Left lung (tissue), 10 donors: ENCODE results near the gene PEF1. TPM values are rescaled to one million over a fixed set of nuclear protein-coding genes. Genes with fewer than 3 reads are reported as not detected.

Experiments used
- ATAC-seq: fragments of 200-7000 bp; cut with Tn5 transposase; one replicate; pipeline ENCODE4 v1.9.1; 2020; ENCODE audit warnings: moderate library complexity
- DNase-seq, 4 donors: peaks; one replicate each; pipeline ENCODE4 v3.0.0-alpha.2; 2013 to 2020
- H3K27ac ChIP-seq, 2 donors: fragments of 200-600 bp; sonication (generic) in 1 of 2; one replicate each; pipeline versions ENCODE4 v1.5.0 to v1.8.0; 2020 to 2021
- H3K27me3 ChIP-seq, 2 donors: fragments of 200-600 bp; sonication (generic) in 1 of 2; one replicate each; pipeline versions ENCODE4 v1.5.0 to v1.8.0; 2020 to 2021
- H3K36me3 ChIP-seq, 2 donors: fragments of 200-600 bp; sonication (generic) in 1 of 2; one replicate each; pipeline versions ENCODE4 v1.5.0 to v1.8.0; 2020 to 2021
- H3K4me1 ChIP-seq, 2 donors: fragments of 200-600 bp; one replicate each; pipeline ENCODE4 v1.8.0; 2021
- H3K4me3 ChIP-seq, 2 donors: fragments of 200-600 bp; sonication (generic) in 1 of 2; one replicate each; pipeline versions ENCODE4 v1.5.0 to v1.8.0; 2020 to 2021; ENCODE audit warnings: mild to moderate bottlenecking in 1 of 2
- H3K9me3 ChIP-seq, 2 donors: fragments of 200-600 bp; sonication (generic) in 1 of 2; one replicate each; pipeline versions ENCODE4 v1.5.0 to v1.8.0; 2020 to 2021
- CTCF ChIP-seq, 2 donors: fragments of 200-600 bp; sonication (generic) in 1 of 2; IDR thresholded peaks; one replicate each; pipeline versions ENCODE4 v1.5.0 to v1.8.0; 2021; ENCODE audit warnings: antibody characterized with exemption in 2 of 2
- intact Hi-C, 2 donors: fragments of 100-400 bp; cut with DNase I; formaldehyde crosslinking; loops; one replicate each; pipeline versions ENCODE4 v1.11.2 to v1.14.2; 2022
- polyA plus RNA-seq, 6 donors: library from polyadenylated mRNA; unstranded; fragments of 120-200 nt; gene quantifications; one replicate each; pipeline ENCODE4 v1.2.1, GENCODE V29; 2013; ENCODE audit not compliant: insufficient read length in 6 of 6
- total RNA-seq, 2 donors: library from RNA; stranded (reverse); fragmentation: NEBNext Ultra II Directional; extraction: Animal tissue kit (Norgen Biotek cat#: 25700); gene quantifications; one replicate each; pipeline ENCODE4 v1.2.1, GENCODE V29; 2021
- donor health status: DM: no; HTN: yes; CAD: no.
- donor health status: DM: no; HTN: no; CAD: no.

Gene PEF1
- total and polyA plus RNA-seq, 8 donors: 55.4 to 75.8 (median 64.3) TPM

DNA sequence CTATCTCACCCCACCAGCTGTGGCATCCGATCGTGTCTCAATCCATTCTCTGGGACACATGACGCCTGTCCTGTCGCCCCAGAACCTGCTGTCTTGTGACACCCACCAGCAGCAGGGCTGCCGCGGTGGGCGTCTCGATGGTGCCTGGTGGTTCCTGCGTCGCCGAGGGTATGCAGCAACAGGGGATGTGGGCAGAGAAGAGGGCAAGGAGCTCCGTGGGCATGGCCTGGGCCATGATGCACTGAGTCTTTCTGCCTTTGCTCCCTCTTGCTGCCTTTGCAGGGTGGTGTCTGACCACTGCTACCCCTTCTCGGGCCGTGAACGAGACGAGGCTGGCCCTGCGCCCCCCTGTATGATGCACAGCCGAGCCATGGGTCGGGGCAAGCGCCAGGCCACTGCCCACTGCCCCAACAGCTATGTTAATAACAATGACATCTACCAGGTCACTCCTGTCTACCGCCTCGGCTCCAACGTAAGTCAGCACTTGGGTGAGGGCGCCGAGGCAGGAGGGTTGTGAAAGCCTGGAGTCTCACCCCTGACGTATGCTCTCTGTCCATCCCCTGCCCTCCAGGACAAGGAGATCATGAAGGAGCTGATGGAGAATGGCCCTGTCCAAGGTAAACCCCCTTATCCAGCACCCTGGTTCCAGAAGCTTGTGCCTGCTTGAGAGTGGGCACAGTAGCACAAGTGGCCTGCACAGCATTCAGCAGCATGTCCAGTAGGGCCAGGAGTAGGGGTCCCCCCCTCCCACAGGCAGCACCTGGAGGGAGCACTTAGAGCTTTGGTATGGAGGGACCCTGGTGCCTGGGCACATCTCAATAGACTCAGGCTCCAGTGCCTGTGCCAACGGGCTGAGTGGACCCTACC, 59.6 kb downstream of the PEF1 start:
- Histone ChIP-seq H3K4me3 (no peak overlapping the region), H3K27ac (peak overlapping the region; percentile 41 to 56), H3K9me3 (no peaks in the 10 kb centered on the region), H3K4me1 (peaks cover 28 to 66% of the 10 kb centered on the region in 2 donors), H3K36me3 (peaks cover 0 to 16% of the 10 kb centered on the region in 2 donors), H3K27me3 (peaks cover 0 to 30% of the 10 kb centered on the region in 2 donors)
- TF ChIP-seq CTCF (IDR thresholded peaks at IDR 0.05): no peak
- ATAC-seq: no peak
- no peak for DNase-seq
- intact Hi-C loops: no loop called here

DNA sequence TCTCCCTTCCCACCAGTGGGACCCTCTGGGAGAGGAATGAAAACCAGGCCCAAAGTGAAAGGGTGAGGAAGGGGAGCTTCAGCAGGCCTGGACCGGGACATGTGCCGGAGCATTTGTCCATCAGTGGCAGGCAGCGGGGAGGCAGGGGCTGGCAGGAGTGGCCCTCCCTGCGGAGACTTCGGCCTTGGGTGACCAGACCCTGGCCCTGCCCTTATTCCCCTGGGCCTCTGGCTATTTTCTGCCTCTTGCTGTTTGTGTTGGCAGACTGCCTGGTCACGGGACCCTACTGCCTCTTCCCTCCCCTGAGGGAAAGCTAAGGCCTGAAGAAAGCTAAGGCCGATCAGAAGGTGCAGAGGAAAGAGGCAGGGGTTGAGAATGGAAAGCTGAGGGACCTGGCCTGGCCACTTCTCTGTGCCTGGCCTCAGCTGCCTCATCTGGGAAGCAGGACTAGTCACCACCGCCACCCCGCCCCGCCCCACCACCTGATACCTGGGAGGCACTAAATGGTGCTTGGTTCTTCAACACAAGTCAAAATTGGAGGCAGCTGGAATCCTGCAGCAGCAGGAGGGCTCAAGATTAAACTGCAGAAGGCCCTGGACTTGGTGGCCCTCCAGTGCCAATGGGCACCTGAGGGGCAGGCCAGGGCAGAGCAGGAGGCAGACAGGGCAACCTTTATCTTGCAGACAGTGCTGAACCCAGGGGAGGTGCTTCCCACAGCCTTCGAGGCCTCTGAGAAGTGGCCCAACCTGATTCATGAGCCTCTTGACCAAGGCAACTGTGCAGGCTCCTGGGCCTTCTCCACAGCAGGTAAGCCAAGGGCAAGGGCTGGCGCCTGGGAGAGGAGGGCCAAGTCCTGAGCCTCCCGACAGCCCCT, 60.4 kb downstream of the PEF1 start:
- no peak for TF ChIP-seq CTCF (IDR thresholded peaks at IDR 0.05)
- Histone ChIP-seq H3K27ac (peak overlapping the region; percentile 41 to 56), H3K27me3 (peaks cover 0 to 22% of the 10 kb centered on the region in 2 donors), H3K36me3 (peaks cover 0 to 16% of the 10 kb centered on the region in 2 donors), H3K9me3 (no peaks in the 10 kb centered on the region), H3K4me1 (peaks cover 28 to 58% of the 10 kb centered on the region in 2 donors), H3K4me3 (no peak overlapping the region)
- intact Hi-C loops: no loop called here
- ATAC-seq: peak; percentile 64
- peak in 2 of 4 donors; percentile 84 to 90 for DNase-seq

DNA sequence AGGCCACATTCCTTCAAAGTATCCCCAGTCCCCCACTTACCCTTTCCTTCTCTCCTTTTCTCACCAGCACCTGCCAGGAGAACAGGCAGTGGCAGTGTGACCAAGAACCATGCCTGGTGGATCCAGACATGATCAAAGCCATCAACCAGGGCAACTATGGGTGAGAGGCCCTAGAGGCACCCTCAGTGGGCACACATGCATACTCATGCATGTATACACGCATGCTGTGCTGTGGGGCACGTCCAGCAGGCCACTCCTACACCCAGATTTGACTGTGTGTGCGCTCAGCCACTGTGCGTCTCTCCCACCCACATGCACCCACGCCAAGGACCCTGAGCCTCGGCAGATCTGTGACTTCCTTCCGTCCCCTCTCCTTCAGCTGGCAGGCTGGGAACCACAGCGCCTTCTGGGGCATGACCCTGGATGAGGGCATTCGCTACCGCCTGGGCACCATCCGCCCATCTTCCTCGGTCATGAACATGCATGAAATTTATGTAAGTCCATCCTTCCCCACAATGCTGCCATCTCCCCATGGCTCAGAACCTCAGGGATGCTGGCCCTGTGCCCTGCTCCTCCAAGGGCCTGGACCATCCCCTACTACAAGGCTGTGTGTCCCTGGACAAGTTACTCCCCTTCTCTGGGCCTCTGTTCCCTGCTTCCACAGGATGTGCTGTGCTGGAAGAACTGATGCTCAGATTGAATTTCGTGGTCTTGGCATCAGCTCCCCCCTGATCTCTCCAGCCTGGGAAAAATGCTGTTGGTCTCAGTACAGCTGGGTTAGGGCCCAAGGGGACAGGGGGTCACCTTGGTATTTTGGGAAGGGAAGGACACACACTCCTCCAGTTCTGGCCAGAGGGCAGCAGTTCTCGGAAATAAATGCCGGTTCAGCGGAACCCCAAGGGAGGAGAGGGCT, 61.3 kb downstream of the PEF1 start:
- TF ChIP-seq CTCF (IDR thresholded peaks at IDR 0.05): no peak
- peaks cover 0 to 16% of the 10 kb centered on the region in 2 donors for H3K36me3 ChIP-seq
- ATAC-seq (no peak), DNase-seq (no peak)
- peaks cover 23 to 49% of the 10 kb centered on the region in 2 donors for H3K4me1 ChIP-seq
- H3K4me3 ChIP-seq: no peak overlapping the region
- peaks cover 0 to 13% of the 10 kb centered on the region in 2 donors for H3K27me3 ChIP-seq
- intact Hi-C loops: no loop called here
- no peaks in the 10 kb centered on the region for H3K9me3 ChIP-seq
- H3K27ac ChIP-seq: peak overlapping the region; percentile 41 to 56

DNA sequence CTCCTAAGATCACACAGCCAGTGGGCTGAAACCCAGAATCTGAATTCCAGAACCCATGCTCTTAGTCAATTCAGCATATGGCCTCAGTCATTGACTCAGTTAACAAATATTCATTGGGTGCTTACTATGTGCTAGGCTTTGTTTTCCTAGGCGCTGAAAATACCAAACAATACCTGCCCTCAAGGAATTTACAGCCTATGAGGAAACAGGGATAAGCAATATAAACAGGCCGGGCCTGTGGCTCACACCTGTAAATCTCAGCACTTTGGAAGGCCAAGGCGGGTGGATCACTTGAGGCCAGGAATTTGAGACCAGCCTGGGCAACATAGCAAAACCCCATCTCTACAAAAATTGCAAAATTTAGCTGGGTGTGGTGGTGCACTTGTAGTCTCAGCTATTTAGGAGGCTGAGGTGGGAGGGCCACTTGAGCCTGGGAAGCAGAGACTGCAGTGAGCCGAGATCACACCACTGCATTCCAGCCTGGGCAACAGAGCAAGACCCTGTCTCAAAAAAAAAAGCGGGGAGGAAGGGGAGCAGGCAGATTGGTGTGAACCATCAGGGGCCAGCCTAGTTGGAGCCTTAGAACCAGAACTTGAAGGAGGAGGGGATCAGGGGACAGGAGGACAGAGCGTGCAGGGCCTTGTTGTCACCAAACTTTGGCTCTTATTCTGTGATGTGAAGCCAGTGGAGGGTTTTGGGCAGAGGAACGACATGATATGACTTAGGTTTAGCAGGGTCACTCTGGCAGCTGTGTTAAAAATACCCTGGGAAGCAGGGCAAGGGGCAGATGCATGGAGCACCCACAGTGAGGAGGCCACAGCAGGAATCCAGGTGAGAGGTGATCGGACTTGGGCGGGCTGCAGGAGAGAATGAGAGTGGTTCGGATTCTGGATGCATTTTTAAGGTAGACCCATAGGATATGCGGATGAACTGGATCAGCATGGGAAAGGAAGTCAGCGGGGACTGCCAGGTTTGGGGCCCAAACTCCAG, 62.6 kb downstream of the PEF1 start:
- no peak for TF ChIP-seq CTCF (IDR thresholded peaks at IDR 0.05)
- no peak for DNase-seq
- Histone ChIP-seq H3K27ac (peak overlapping the region in 1 of 2 donors; percentile 13), H3K4me3 (no peak overlapping the region), H3K36me3 (peaks cover 0 to 16% of the 10 kb centered on the region in 2 donors), H3K4me1 (peaks cover 14 to 37% of the 10 kb centered on the region in 2 donors), H3K9me3 (no peaks in the 10 kb centered on the region), H3K27me3 (peaks cover 0 to 2% of the 10 kb centered on the region in 2 donors)
- ATAC-seq: no peak
- intact Hi-C loops: no loop called here
